ENCODE results near the gene FARP1. TPM values are rescaled to one million over a fixed set of nuclear protein-coding genes. Genes with fewer than 3 reads are reported as not detected.

The FARP1 gene
- total and polyA plus RNA-seq, 10 of the 15 experiments (the other 5 are each of a cell fraction or from before 2014, with no cell fraction given) = 0.17 to 6.9 (median 0.68) TPM

DNA sequence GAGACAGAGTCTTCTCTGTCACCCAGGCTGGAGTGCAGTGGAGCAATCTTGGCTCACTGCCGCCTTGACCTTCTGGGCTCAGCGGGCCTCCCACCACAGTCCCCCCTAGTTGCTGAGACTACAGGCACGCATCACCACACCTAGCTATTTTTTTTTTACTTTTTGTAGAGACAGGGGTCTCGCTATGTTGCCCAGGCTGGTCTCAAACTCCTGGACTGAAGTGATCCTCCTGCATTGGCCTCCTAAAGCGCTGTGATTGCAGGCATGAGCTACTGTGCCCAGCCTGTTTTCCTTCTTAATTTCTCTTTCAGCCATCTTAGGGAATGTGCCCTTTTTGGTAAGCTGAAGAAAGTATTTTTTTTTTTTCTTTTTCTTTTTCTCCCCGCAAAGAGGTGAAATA lies 76.8 kb downstream of the FARP1 start:
- TF ChIP-seq ZNF592 (IDR thresholded peaks at IDR 0.05) = no peak
- no peak for TF ChIP-seq HDGF (IDR thresholded peaks at IDR 0.05)
- TF ChIP-seq SUZ12 (IDR thresholded peaks at IDR 0.05; ENCODE audit: unreplicated experiment) = no peak
- no peak for TF ChIP-seq CHD4 (IDR thresholded peaks at IDR 0.05)
- no peak for TF ChIP-seq EED (IDR thresholded peaks at IDR 0.05; ENCODE audit: low read depth)
- no peak for TF ChIP-seq NR2C1 (IDR thresholded peaks at IDR 0.05)
- no peak for TF ChIP-seq NFIC (IDR thresholded peaks at IDR 0.05; ENCODE audit: low read depth, low read length)
- TF ChIP-seq, protein P1, sequence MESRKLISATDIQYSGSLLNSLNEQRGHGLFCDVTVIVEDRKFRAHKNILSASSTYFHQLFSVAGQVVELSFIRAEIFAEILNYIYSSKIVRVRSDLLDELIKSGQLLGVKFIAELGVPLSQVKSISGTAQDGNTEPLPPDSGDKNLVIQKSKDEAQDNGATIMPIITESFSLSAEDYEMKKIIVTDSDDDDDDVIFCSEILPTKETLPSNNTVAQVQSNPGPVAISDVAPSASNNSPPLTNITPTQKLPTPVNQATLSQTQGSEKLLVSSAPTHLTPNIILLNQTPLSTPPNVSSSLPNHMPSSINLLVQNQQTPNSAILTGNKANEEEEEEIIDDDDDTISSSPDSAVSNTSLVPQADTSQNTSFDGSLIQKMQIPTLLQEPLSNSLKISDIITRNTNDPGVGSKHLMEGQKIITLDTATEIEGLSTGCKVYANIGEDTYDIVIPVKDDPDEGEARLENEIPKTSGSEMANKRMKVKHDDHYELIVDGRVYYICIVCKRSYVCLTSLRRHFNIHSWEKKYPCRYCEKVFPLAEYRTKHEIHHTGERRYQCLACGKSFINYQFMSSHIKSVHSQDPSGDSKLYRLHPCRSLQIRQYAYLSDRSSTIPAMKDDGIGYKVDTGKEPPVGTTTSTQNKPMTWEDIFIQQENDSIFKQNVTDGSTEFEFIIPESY (IDR thresholded peaks at IDR 0.05) = no peak
- no peak for TF ChIP-seq CREB1 (IDR thresholded peaks at IDR 0.05; ENCODE audit: low read depth)
- TF ChIP-seq MTA2 (IDR thresholded peaks at IDR 0.05; ENCODE audit: low read depth) = no peak
- no peak for TF ChIP-seq EP300 (IDR thresholded peaks at IDR 0.05; ENCODE audit: borderline replicate concordance in 1 of 2, control insufficient read depth in 1 of 2, low read depth in 2 of 2, low read length in 2 of 2)
- ChIA-PET RAD21 (ENCODE audit: unreplicated experiment) (interaction anchor here (1.7 kb wide), 1 partner anchor 18 kb away, joined by 6 read pairs; no protein-coding TSS in a partner anchor), POLR2A (interaction anchor here (0.6 kb wide), 1 partner anchor 171 kb away, joined by 3 read pairs; no protein-coding TSS in a partner anchor), CTCF (interaction anchor here (0.6 kb wide), 1 partner anchor 70 kb away, joined by 3 read pairs; no protein-coding TSS in a partner anchor), SMC1A (ENCODE audit: uncharacterized antibody, unreplicated experiment) (interaction anchor here (1.0 to 2.0 kb wide), 3 partner anchors 18 to 35 kb away, joined by 3 to 6 read pairs (median 4); no protein-coding TSS in a partner anchor)
- BruUV-seq (replicated peaks) = no TSS peak
- WGBS (ENCODE audit: insufficient coverage, insufficient replicate concordance, low lambda C conversion rate, missing lambda C conversion rate) = 55% methylated on average over 6 of the region's 6 CpGs
- DNase-seq (ENCODE audit: low read depth, low spot score) = no peak
- no peak overlapping the region for H3K4me3 ChIP-seq
- no peaks in the 10 kb centered on the region for H3K79me2 ChIP-seq (ENCODE audit: control insufficient read depth, insufficient read depth, low read length)
- H3K27me3 ChIP-seq (replicated peaks in 1 of 2; ENCODE audit: control insufficient read depth in 2 of 2, insufficient read depth in 2 of 2, low read length in 1 of 2) = no peaks in the 10 kb centered on the region
- FAIRE-seq = no peak
- H3K36me3 ChIP-seq (ENCODE audit: control insufficient read depth in 2 of 2, insufficient read depth in 2 of 2, low read length in 1 of 2) = no peaks in the 10 kb centered on the region
- no peak for ATAC-seq
- H3K9me3 ChIP-seq (replicated peaks; ENCODE audit: control insufficient read depth, insufficient read depth, low read length) = no peaks in the 10 kb centered on the region
- H2AFZ ChIP-seq (ENCODE audit: control insufficient read depth, low read depth, low read length) = no peak overlapping the region
- H3K27ac ChIP-seq (ENCODE audit: control insufficient read depth, insufficient read depth) = no peak overlapping the region
- intact Hi-C loops (cut with micrococcal nuclease; ENCODE audit: unreplicated experiment) (no loop called here), in situ Hi-C loops (cut with MboI) (no loop called here)
- no peaks in the 10 kb centered on the region for H4K20me1 ChIP-seq (ENCODE audit: control insufficient read depth, insufficient read depth)
- H3K4me2 ChIP-seq (ENCODE audit: control insufficient read depth, insufficient read depth) = no peak overlapping the region
- no peak overlapping the region for H3K9ac ChIP-seq (ENCODE audit: control insufficient read depth, insufficient read depth, low read length)
- no peaks in the 10 kb centered on the region for H3K4me1 ChIP-seq (ENCODE audit: control insufficient read depth, insufficient read depth, low read length)
